ENCODE measurements around the gene RBP2.

Gene RBP2

GRCh38 chr3:139523166-139523565 is 46.9 kb upstream of the RBP2 start:
- Histone ChIP-seq H3K9me2 (ENCODE audit: low read depth, low read length) (no peaks in the 10 kb centered on the region), H4K20me1 (ENCODE audit: insufficient read depth, low read length) (no peaks in the 10 kb centered on the region), H3K36me3 (ENCODE audit: insufficient read depth, low read length) (no peaks in the 10 kb centered on the region), H3F3A (ENCODE audit: insufficient read depth, low read length) (no peaks in the 10 kb centered on the region), H3K79me2 (ENCODE audit: insufficient read depth, low read length) (no peaks in the 10 kb centered on the region), H3K4me1 (ENCODE audit: insufficient read depth, low read length, severe bottlenecking) (no peaks in the 10 kb centered on the region), H3K9ac (ENCODE audit: low read length) (no peak overlapping the region), H3K27ac (ENCODE audit: low read depth, low read length, poor library complexity, severe bottlenecking) (no peak overlapping the region), H3K4me3 (ENCODE audit: low read depth, low read length, poor library complexity, severe bottlenecking) (no peak overlapping the region), H3K4me2 (ENCODE audit: low read length) (no peak overlapping the region), H2AFZ (ENCODE audit: low read length) (no peak overlapping the region), H3K27me3 (ENCODE audit: insufficient read depth, low read length) (no peaks in the 10 kb centered on the region), H3K9me3 (ENCODE audit: low read length) (no peaks in the 10 kb centered on the region)
- no peak for TF ChIP-seq EZH2 (IDR thresholded peaks at IDR 0.05; ENCODE audit: borderline replicate concordance, low read length)
- TF ChIP-seq CTCF (IDR thresholded peaks at IDR 0.05; ENCODE audit: low read length) = no peak

- H4K20me1 ChIP-seq (ENCODE audit: insufficient read depth, low read length) = no peaks in the 10 kb centered on the region
- H3F3A ChIP-seq (ENCODE audit: insufficient read depth, low read length) = no peaks in the 10 kb centered on the region
- TF ChIP-seq EZH2 (IDR thresholded peaks at IDR 0.05; ENCODE audit: borderline replicate concordance, low read length) = no peak
- TF ChIP-seq CTCF (IDR thresholded peaks at IDR 0.05; ENCODE audit: low read length) = peak; percentile 31; the same call in 1 of the 2 replicates
- no peak overlapping the region for H3K4me3 ChIP-seq (ENCODE audit: low read depth, low read length, poor library complexity, severe bottlenecking)
- no peak overlapping the region for H2AFZ ChIP-seq (ENCODE audit: low read length)
- no peak overlapping the region for H3K4me2 ChIP-seq (ENCODE audit: low read length)
- H3K9me3 ChIP-seq (ENCODE audit: low read length) = no peaks in the 10 kb centered on the region
- H3K27me3 ChIP-seq (ENCODE audit: insufficient read depth, low read length) = no peaks in the 10 kb centered on the region
- no peaks in the 10 kb centered on the region for H3K4me1 ChIP-seq (ENCODE audit: insufficient read depth, low read length, severe bottlenecking)
- H3K36me3 ChIP-seq (ENCODE audit: insufficient read depth, low read length) = no peaks in the 10 kb centered on the region
- no peaks in the 10 kb centered on the region for H3K9me2 ChIP-seq (ENCODE audit: low read depth, low read length)
- H3K79me2 ChIP-seq (ENCODE audit: insufficient read depth, low read length) = no peaks in the 10 kb centered on the region
- no peak overlapping the region for H3K27ac ChIP-seq (ENCODE audit: low read depth, low read length, poor library complexity, severe bottlenecking)
- H3K9ac ChIP-seq (ENCODE audit: low read length) = no peak overlapping the region
These were observed 46.1 kb upstream of the RBP2 start for GRCh38 chr3:139522421-139522820.

DNA sequence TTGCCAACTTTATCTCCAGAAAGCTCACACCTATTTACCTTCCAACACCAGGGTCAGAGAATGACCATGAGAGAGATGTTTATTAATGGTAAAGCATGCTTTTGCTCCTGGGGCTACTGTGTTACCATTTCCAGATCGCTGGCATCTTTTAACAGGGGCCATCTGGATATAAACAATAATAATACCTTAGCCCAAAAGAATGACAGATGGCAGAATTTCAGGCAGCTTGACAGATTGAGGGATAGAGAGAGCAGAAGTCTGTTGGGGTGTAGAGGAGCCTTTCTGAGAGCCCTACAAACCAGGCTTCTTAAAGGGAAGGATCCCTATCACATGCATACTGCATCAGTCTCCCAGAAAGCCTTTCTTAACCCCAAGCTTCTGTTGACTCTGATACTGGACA is 45.5 kb upstream of the RBP2 start:
- H3K4me2 ChIP-seq (ENCODE audit: low read length) = no peak overlapping the region
- H3K27me3 ChIP-seq (ENCODE audit: insufficient read depth, low read length) = no peaks in the 10 kb centered on the region
- H2AFZ ChIP-seq (ENCODE audit: low read length) = no peak overlapping the region
- no peaks in the 10 kb centered on the region for H3K9me2 ChIP-seq (ENCODE audit: low read depth, low read length)
- H3K79me2 ChIP-seq (ENCODE audit: insufficient read depth, low read length) = no peaks in the 10 kb centered on the region
- no peak for TF ChIP-seq EZH2 (IDR thresholded peaks at IDR 0.05; ENCODE audit: borderline replicate concordance, low read length)
- H3K36me3 ChIP-seq (ENCODE audit: insufficient read depth, low read length) = no peaks in the 10 kb centered on the region
- no peaks in the 10 kb centered on the region for H3K4me1 ChIP-seq (ENCODE audit: insufficient read depth, low read length, severe bottlenecking)
- no peaks in the 10 kb centered on the region for H3F3A ChIP-seq (ENCODE audit: insufficient read depth, low read length)
- no peak overlapping the region for H3K4me3 ChIP-seq (ENCODE audit: low read depth, low read length, poor library complexity, severe bottlenecking)
- H3K9me3 ChIP-seq (ENCODE audit: low read length) = no peaks in the 10 kb centered on the region
- H3K27ac ChIP-seq (ENCODE audit: low read depth, low read length, poor library complexity, severe bottlenecking) = no peak overlapping the region
- no peaks in the 10 kb centered on the region for H4K20me1 ChIP-seq (ENCODE audit: insufficient read depth, low read length)
- H3K9ac ChIP-seq (ENCODE audit: low read length) = no peak overlapping the region

- no peaks in the 10 kb centered on the region for H3K9me3 ChIP-seq (ENCODE audit: low read length)
- no peak overlapping the region for H3K9ac ChIP-seq (ENCODE audit: low read length)
- no peaks in the 10 kb centered on the region for H3K4me1 ChIP-seq (ENCODE audit: insufficient read depth, low read length, severe bottlenecking)
- H3K4me3 ChIP-seq (ENCODE audit: low read depth, low read length, poor library complexity, severe bottlenecking) = no peak overlapping the region
- H3K27ac ChIP-seq (ENCODE audit: low read depth, low read length, poor library complexity, severe bottlenecking) = no peak overlapping the region
- no peak overlapping the region for H2AFZ ChIP-seq (ENCODE audit: low read length)
- no peaks in the 10 kb centered on the region for H4K20me1 ChIP-seq (ENCODE audit: insufficient read depth, low read length)
- no peaks in the 10 kb centered on the region for H3F3A ChIP-seq (ENCODE audit: insufficient read depth, low read length)
- H3K27me3 ChIP-seq (ENCODE audit: insufficient read depth, low read length) = no peaks in the 10 kb centered on the region
- TF ChIP-seq CTCF (IDR thresholded peaks at IDR 0.05; ENCODE audit: low read length) (no peak), EZH2 (IDR thresholded peaks at IDR 0.05; ENCODE audit: borderline replicate concordance, low read length) (no peak)
- H3K36me3 ChIP-seq (ENCODE audit: insufficient read depth, low read length) = no peaks in the 10 kb centered on the region
- no peak overlapping the region for H3K4me2 ChIP-seq (ENCODE audit: low read length)
- H3K9me2 ChIP-seq (ENCODE audit: low read depth, low read length) = no peaks in the 10 kb centered on the region
- no peaks in the 10 kb centered on the region for H3K79me2 ChIP-seq (ENCODE audit: insufficient read depth, low read length)
These were observed 44.8 kb upstream of the RBP2 start for GRCh38 chr3:139521144-139521543.
